NCI-H1694 treated with DMSO at 0.1 percent for 48 hours (cell line): ENCODE results near the gene MTMR12.
"Not testable (repeated sequence)": the region's sequence is repeated elsewhere in the genome, so short reads cannot be mapped to it uniquely, and the experiment has no call there.

Source experiments
- DNase-seq: peaks from one replicate; lab custom pipeline; 2025; lab: John Stamatoyannopoulos, UW

The MTMR12 gene

GRCh38 chr5:32297181-32298058 lies 15.3 kb downstream of the MTMR12 start:
- DNase-seq = no peak

DNA sequence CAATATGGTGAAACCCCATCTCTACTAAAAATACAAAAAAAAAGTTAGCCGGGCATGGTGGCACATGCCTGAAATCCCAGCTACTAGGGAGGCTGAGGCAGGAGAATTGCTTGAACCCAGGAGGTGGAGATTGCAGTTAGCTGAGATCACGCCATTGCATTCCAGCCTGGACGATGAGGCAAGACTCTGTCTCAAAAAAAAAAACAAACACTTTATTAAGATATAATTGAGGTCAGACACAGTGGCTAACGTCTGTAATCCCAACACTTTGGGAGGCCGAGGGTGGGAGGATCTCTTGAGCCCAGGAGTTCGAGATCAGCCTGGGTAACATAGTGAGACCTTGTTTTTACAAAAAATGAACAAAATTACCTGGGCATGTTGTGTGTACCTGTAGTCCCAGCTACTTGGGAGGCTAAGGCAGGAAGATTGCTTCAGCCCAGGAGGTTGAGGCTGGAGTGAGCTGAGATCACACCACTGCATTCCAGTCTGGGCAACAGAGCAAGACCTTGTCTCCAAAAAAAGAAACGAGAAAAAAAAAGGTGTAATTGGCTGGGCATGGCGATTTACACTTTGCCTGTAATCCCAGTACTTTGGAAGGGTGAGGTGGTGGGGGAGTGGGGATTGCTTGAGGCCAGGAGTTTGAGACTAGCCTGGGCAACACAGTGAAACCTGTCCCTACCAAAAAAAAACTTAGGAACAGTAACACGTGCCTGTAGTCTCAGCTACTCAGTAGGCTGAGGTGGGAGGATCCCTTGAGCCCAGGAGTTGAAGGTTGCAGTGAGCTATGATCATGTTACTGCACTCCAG lies 16.6 kb downstream of the MTMR12 start:
- not testable (repeated sequence) for DNase-seq

DNA sequence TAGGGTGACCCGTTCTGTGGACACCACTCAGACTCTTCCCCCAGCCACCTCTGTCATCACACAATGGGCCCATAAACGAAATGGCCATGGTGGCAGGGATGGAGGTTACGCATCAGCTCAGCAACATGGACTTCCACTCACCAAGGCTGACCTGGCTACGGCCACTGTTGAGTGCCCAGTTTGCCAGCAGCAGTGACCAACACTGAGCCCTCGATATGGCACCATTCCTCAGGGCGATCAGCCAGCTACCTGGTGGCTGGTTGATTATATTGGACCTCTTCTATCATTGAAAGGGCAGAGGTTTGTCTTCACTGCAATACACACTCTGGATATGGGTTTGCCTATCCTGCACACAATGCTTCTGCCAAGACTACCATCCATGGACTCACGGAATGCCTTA lies 21.1 kb downstream of the MTMR12 start:
- no peak for DNase-seq

GRCh38 chr5:32290922-32291321 lies 21.8 kb downstream of the MTMR12 start:
- no peak for DNase-seq

- not testable (repeated sequence) for DNase-seq
Measured at GRCh38 chr5:32290501-32290900, 22.2 kb downstream of the MTMR12 start.

- DNase-seq = not testable (repeated sequence)
Measured at GRCh38 chr5:32289986-32290385, 22.8 kb downstream of the MTMR12 start.

GRCh38 chr5:32288135-32288534 lies 24.6 kb downstream of the MTMR12 start:
- DNase-seq = not testable (repeated sequence)

DNA sequence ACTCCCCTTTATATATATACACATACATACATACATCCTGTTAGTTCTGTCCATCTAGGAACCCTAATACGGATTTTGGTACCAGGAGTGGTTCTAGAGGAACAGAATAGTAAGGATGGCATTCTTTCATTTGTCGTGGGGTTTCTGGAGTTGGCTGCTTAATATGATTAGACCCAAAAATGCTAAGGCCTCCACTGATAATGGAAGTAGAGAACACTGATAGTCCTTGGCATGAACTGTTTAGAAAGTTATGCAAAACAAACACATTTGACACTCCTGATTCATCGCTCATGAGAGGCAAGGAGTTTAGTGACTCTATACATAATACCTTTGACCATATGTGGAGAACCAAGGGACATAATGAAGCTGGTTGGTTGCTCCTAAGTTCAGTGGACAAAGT lies 25.2 kb downstream of the MTMR12 start:
- not testable (repeated sequence) for DNase-seq

- no peak for DNase-seq
Measured at GRCh38 chr5:32285510-32286138, 27.1 kb downstream of the MTMR12 start.

DNA sequence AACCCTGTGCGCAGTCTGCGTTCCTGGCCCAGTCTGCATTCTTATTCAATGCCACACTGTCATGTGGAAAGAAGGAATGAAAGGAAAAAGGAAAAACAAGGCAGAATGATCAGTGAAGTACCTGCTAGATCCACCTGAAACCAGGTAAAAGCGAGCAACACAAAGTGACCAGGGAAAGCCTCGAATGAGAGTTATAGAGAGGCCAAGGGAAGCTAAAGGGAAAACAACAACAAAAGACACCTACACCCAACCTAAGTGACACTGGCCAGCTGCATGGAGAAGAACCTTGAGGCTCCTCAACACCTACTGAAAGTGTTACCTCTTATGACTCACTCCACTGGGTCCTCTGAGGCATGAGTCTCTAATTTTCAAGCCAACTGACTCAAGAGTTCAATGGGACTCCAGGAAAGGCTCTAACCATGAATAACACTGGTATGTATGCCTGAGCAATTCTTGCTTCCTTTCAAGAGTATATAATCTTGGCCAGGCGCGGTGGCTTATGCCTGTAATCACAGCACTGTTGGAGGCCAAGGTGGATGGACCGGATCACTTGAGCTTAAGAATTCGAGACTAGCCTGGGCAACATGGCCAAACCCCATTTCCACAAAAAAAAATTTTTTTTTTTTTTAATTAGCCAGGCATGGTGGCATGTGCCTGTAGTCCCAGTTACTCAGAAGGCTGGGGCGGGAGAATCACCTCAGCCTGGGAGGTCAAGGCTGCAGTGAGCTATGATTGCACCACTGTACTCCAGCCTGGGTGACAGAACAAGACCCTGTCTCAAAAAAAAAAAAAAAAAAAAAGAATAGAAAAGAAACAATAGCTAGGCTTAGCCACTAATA lies 29.0 kb downstream of the MTMR12 start:
- no peak for DNase-seq

GRCh38 chr5:32283061-32283460 lies 29.7 kb downstream of the MTMR12 start:
- no peak for DNase-seq

DNA sequence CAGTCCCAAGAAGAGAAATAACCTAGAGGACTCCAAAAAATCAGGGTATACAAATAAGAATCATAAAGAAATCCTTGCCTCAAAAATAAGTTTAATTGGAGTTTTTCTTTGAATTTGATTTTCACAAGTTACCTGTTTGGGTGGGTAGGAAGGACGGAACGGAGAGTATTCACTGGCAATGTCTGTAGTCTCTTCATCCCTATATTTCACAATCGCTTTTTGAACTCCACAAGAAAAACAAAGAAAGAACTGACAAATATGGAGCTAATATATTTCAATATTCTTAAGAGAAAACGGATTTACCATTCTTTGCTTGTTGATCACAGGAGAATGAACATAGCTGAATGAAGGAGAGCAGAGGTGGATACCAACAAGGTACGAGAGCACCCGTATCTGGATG lies 30.1 kb downstream of the MTMR12 start:
- no peak for DNase-seq

GRCh38 chr5:32281378-32282133 lies 31.2 kb downstream of the MTMR12 start:
- DNase-seq = not testable (repeated sequence)

DNA sequence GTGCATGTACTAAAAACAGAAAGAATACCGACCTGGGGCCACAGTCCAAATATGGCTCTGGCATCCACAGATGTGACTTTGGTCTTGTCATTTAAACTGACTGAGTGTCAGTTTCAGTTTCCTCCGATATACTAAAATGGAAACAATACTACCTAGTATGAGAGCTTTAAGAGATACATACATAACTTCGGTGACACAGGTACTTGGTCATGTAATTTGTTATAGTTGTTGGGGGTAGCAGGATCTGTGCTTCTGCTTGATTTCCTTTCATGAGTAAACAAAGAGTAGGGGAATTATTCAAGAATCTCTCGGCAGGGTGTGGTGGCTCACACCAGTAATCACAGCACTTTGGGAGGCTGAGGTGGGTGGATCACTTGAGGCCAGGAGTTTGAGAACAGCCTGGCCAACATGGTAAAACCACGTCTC lies 32.1 kb downstream of the MTMR12 start:
- no peak for DNase-seq

DNA sequence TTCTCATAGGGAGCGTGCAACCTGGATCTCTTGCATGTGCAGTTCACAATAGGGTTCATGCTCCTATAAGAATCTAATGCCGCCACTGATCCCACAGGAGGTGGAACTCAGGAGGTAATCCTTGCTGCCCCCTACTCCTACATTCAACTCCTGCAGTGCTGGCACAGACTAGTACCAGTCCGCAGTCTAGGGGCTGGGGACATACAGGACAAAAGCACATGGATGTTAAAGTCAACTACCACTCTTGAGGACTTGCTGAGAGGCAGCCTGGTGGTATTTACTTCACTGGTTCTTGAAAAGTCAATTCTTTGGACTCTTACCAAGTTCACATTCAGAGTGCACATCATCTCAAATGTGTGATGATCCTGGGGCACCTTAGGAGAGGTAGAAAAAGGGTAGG lies 33.0 kb downstream of the MTMR12 start:
- no peak for DNase-seq

DNA sequence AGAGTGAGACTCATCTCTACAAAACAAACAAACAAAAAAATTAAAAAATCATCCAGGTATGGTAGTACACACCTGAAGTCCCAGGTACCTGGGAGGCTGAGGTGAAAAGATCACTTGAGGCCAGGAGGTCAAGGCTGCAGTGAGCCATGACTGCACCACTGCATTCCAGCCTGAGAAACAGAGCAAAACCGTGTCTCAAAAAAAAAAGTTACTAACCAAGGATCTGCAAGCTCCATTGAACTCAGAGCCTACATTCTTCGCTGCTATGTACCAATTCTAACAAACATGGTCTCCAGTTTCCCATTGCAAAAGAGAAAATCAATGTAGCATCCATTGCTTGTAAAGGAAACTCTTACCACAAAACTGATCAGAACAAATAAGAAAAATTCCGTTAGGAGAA lies 33.5 kb downstream of the MTMR12 start:
- DNase-seq = no peak

DNA sequence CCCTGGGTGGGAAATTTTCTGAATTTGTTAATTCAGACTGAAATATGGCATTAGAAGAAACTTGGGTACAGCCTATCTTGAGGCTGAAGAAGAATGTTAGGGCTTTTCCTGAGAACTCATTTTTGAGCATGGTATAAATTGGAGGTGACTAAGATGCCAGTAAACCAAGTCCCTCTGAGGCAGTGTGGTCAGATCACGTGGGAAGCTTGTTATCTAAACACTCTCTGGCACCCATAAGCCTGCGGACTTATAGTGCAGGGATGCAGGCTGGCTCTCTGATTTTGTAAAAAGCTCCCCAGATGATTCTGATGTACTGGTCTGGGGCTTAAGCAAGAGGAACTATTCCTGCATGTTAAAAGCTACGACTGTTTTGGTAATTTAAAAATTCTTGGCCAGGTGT lies 34.3 kb downstream of the MTMR12 start:
- no peak for DNase-seq

- no peak for DNase-seq
Measured at GRCh38 chr5:32277798-32278197, 34.9 kb downstream of the MTMR12 start.

- DNase-seq = no peak
Measured at GRCh38 chr5:32276173-32276853, 36.4 kb downstream of the MTMR12 start.

GRCh38 chr5:32275396-32275741 lies 37.4 kb downstream of the MTMR12 start:
- DNase-seq = no peak
